GOT3 (cell line): ENCODE measurements around the gene ZNF106.

Experiments
- DNase-seq: peaks from one replicate; lab custom pipeline; 2025; ENCODE audit warnings: mixed read lengths; lab: John Stamatoyannopoulos, UW

ZNF106 gene

GRCh38 chr15:42405863-42406482, 85.0 kb downstream of the ZNF106 start:
- no peak for DNase-seq

- no peak for DNase-seq
These were observed 86.3 kb downstream of the ZNF106 start for GRCh38 chr15:42404461-42405235.

DNA sequence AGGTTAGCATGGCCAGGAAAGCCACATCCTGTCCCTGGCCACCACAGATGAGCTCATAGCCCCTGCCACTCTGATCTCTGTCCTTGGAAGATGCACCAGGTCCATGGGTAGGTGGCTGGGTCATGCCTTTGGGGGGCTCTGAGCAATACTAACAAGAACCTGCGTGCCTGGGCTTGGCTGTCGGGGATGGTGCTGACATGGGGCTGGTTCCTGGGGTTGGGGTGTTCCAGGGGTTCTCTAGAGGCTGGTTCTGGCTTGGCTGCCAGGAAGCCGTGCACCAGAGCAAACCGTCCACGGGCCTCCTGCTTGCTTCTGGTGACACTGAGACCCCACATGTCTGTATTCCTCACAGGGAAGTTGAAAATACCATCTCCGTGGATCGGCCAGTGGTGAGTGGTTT, 87.6 kb downstream of the ZNF106 start:
- DNase-seq: no peak

- no peak for DNase-seq
These were observed 88.3 kb downstream of the ZNF106 start for GRCh38 chr15:42402455-42403205.

- DNase-seq: no peak
These were observed 89.1 kb downstream of the ZNF106 start for GRCh38 chr15:42401544-42402454.

- no peak for DNase-seq
These were observed 95.1 kb downstream of the ZNF106 start for GRCh38 chr15:42395838-42396237.

GRCh38 chr15:42394106-42394505, 96.8 kb downstream of the ZNF106 start:
- no peak for DNase-seq

DNA sequence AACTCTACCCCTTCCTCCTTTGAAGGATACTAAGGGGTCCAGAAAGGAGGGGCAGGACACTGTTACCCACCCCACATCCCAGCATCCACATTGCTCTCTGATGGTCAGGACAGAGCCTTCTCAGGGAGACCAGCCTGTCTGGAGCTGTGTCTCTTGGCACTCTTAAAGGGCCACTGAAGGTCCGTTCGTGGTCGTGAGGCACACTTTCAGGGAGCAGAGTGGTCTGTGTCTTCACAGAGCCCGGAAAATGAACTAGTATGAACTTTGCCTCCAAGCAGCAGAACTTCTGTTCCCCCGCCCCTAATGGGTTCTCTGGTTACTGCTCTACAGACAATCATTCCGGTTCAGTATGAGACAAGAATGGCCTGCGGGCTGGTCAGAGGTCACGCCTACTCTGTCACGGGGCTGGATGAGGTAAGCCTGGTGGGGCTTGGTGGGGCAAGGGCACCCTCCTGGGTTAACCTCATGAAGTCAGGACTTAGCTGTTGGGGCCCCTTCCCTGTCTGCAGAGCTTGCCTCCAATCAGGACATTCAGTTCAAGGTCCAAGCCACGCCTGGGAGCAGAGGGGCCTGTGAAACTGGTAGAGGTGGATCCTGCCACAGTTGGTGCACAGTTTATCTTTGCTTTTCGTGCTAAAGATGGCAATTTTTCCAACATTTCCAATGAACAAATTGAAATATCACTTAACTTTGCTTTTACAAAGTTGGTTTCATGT, 98.5 kb downstream of the ZNF106 start:
- DNase-seq: no peak

GRCh38 chr15:42387603-42388002, 103.3 kb downstream of the ZNF106 start:
- no peak for DNase-seq

DNA sequence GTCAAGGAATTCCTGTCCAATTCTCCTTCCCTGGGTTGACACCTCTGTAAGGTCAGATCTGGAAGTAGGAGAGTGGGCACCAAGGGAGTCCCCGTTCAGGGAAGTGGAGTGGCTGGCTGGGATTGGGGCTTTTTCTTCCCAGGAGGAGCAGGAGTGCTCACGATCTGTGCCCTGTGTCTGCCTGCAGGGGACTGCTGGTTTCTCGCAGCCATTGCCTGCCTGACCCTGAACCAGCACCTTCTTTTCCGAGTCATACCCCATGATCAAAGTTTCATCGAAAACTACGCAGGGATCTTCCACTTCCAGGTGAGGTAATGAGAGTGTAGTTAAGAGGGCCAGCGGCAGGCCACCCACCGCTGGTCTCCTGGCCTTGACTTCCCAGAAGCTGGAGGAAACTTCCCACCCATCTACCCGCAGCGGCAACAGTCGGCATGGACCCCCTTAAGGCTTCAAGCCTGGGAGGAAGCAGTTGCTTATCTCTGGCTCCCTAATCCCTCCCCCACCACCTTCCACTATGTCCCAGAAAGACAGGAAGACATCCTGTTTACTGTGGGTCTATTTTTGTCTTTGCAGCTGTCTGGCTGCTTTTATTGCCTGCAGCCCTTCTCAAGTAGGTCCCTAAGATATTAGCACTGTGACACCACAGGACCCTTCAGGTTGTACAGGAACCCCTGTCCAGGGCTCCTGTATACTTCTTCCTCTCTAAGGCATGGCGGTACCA, 104.8 kb downstream of the ZNF106 start:
- DNase-seq: no peak

DNA sequence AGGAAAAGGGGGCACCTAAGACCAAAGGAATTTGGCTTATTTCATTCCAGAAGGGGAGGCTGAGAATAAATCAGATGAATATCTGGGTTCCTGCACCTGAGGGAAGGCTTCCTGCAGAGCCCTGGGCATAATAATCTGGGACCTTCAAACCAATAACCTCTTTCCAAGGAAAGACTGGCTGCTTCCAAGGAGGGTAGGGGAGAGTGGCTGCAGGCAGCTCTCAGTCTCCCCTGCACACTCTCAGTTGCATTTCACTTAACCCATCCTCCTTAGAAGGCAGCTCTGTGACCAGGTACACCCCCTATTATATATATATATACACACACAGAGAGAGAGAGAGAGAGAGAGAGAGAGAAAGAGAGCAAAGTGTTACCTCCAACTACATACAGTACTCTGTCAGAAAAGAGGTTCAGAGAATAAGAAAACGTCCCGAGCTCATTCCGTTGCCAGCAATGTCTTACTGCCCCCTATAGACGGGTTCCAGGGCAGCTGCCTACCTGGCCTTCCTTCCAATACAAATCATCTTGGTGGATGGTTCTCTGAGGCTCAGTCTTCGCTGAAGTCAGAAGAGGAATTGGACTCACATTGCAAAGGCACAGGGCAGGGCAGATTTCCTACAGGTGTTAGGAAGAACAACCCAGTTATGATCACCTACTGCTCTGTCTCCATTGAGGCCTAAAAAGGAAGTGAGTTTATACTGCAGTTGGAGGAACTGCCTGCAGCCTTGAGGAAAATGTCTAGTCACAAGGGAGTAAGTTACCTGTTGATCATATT, 105.5 kb downstream of the ZNF106 start:
- DNase-seq: no peak

DNA sequence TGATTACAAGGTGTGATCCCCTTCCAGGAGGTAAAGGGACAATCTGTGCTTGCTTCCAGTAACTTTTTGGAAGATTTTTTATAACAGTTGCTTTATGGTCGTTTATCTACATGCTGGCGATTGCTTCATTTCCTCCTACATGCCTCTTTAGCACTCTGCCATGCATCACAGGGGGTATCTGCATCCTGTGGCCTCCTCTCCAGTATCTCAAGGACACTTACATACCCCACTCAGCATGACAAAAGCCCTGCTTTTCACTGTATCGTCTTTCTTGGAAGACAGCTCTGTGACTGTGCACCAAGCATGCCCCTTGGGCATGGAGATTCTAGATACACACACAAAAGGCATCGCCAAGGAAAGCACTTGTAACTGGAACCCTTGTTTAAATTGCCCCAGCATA, 106.3 kb downstream of the ZNF106 start:
- DNase-seq: no peak

GRCh38 chr15:42378011-42378410, 112.9 kb downstream of the ZNF106 start:
- DNase-seq: no peak

DNA sequence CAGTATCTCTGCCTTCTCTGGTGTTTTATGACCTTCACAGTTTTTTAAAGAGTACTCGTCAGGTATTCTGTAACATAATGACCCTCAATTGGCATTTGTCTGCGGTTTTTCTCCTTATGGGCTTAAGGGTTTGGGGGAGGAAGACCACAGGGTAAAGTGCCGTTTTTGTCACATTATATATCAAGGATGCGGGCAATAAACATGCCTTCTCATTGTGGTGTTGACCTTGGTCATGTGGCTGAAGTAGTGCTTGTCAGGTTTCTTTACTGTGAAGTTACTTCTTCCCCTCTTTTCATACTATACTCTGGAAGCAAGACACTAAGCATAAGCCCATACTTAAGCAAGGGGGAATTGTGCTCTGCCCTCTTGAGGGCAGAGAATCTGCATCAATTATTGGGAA, 115.0 kb downstream of the ZNF106 start:
- no peak for DNase-seq

- no peak for DNase-seq
These were observed 115.7 kb downstream of the ZNF106 start for GRCh38 chr15:42375252-42375651.

- DNase-seq: no peak
These were observed 116.1 kb downstream of the ZNF106 start for GRCh38 chr15:42374810-42375209.

GRCh38 chr15:42373936-42374335, 117.0 kb downstream of the ZNF106 start:
- no peak for DNase-seq

GRCh38 chr15:42373274-42373673, 117.7 kb downstream of the ZNF106 start:
- DNase-seq: no peak

GRCh38 chr15:42371096-42371495, 119.8 kb downstream of the ZNF106 start:
- DNase-seq: no peak

DNA sequence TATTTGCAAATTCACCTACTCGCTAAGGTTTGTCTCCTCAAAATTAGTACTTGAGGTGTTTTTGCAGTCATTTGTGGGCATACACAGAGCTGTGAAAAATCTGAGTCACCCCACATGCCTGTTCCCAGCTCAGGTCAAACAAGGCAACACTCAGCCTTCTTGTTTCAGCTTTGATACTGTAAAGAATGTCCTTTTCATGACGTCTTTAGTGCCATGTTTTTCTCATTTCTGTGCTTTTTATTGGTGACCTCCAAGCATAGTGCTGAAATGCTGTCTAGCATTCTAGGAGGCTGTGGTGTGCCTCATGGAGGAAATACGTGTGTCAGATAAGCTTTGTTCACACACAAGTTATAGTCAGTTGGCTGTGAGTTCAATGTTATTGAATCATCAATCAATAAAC, 122.8 kb downstream of the ZNF106 start:
- no peak for DNase-seq
